Measurements from ENCODE around the gene DCDC1.
A peak's percentile ranks its signal among the peaks of the same experiment; 100 is the strongest.

Gene DCDC1, protein sequence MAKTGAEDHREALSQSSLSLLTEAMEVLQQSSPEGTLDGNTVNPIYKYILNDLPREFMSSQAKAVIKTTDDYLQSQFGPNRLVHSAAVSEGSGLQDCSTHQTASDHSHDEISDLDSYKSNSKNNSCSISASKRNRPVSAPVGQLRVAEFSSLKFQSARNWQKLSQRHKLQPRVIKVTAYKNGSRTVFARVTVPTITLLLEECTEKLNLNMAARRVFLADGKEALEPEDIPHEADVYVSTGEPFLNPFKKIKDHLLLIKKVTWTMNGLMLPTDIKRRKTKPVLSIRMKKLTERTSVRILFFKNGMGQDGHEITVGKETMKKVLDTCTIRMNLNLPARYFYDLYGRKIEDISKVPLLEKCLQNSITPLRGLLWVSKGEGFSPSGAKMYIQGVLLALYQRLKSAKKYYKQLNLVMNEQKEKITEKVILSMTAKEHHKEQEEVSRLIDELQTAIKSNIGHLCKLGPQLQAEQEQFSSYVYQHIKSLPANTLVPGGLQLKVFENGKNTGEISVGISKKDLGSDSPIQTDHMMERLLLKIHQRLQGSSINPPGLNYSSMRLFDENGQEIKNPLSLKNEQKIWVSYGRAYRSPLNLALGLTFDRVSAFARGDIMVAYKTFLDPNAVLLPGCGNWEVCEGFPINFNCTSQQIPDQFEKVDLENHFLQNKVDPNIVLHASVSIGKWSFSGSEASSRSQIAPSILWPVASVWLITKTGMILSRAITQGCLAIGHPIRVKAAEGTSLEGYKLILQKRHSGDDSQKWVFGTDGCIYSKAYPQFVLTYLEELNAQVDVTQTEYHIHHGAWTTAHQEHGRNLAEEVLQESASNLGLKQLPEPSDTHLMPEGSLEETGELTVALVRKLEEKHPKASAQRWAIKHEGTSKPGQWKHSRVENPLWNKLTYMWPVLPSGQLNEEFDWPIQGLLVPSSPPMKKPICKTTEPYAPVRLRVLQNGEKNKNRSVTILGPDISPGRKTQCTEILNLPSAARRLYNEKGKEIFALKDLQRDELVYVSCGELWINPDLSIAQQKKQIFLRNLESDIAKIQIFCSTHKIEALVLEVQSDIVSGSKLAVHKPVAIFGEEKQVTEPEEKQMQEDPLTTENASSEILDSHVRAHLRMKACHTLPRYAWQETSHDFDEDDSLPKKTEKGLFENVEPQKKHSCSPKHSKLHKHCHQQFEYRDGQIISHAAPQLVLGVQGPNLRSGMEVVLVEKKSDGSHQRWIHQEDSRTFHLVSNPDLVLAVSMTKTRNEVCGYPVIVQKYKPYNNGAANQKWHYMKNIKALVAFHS (N-terminal part only)

DNA sequence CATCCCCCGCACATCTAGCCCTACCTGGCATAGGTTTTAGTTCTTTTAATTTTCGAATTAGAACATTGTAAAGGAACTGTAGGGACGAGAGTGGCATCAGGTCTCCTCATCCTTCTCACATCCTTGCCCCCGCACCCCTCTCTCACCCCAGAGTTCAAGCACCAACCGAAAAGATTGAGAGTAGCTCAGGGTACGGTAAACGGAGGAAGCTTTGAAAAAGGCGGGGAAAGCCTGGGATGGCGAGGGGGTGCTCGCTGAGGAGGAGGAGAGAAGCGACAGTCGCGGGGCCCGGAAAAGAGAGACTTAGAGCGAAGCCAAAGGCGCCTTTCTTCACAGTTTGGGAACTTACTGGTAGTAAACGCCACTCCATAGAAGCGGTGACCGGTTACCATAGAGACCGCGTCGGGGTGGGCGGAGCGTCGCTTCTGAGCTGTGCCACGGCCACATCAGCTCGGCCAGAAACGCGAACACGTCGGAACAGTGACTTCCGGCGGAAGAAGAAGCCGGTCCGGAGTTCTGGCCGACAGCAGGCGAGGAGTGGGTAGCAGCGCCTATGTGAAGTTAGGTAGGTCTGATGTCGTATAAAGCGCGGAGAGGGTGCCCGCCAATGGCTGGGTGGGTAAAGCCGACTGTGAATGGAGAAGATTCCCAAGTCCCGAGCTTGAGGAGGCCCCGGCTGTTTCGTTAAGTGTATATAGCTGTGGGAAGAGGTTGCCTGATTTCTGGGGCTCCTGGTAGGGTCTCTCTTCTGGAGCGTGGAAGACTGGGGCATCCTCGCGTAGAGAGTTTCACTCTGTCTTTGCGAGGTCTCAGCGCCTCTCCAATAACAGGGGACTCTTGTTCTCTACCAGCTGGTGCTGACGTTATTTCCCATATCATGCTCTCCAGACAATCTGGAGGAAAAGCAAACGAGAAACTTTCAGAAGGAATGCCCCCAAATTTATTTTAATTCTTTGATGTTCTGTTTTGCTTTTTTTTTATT lies at the start of gene DCDC1, which contains the start of gene DNAJC24:
Gene DCDC1, minus strand, starts transcription at position 392 of the 982 bp plus-strand sequence. CDS start 41,459 bp downstream, outside the sequence.
Gene DNAJC24, plus strand, starts transcription at position 513 of the 982 bp plus-strand sequence. CDS start 889 bp downstream, outside the sequence.
- peak; percentile 98 for ATAC-seq

DNA sequence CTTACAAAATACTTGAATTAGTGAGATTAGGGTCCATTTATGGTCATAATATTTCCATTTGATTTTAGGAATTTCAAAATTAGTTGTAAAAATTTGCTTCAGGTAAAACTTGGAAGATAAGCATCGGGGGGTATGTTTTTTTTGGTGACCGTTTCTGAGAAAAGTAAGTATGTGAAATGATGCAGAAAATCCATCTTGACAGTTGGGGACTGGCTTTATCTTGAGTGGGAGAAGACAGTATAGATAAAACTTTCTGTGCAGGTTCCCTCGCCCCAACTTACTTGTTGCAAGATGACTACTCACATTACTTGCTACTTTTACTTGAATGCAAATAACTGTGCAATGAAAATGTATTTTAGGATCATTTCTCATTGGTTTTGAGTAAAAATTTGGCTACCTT lies 49.6 kb upstream of the DCDC1 start:
- no peak for ATAC-seq

DNA sequence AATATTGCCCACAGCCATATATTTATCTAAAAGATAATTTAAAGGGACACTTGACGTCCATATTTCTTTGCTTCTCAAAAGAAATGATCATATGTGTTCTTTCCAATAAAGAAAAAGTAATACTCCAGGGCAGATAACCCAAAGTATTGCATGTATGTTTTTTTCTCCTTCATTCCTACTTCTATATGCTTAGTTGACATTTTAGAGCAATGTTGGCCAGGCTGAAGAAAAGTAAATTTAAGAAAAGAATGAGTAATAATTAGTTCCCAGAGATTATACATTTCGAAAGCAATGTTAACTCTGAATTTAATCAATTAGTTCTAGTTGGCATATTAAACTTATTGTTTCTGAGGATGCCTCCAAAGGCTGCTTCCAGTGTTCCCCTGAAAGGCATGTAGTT lies 48.3 kb upstream of the DCDC1 start:
- ATAC-seq, result no peak

DNA sequence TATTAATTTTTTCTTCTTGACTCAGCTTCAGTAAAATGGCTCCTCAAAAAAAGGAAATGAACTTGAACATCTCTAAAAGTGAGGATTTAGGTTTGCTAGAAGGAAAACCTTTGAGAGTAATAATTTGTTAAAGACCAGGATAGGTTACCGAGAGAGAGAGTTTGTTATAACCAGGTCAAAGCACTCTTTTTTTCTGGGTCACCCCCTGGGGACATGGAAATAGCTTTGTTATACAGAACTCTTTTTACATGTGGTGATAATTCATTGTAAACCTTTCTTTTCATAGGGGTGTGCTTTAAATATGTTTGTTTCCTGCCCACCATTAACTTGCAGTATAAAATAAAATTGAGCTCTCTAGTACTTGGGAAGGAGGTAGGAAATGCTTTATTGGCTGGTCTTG lies 47.8 kb upstream of the DCDC1 start:
- ATAC-seq, result no peak

DNA sequence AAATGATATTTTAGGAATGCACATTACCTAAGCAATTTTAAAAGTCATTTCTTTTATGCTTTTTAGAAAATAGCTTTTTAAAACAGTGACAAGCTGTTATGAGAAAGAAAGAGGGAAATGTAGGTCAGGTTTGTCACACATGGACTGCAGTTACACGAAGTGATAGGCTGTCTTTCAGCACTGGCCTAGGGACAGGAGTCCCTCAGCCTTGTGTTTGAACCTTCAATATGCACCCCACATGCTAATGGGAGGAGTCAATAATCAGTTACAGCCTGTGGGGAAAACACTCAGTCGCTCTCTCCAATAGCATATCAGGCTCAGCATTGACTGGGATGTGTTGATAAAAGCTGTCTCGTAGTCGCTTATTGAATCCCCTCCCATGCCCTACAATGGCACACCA lies 45.9 kb upstream of the DCDC1 start:
- no peak for ATAC-seq

DNA sequence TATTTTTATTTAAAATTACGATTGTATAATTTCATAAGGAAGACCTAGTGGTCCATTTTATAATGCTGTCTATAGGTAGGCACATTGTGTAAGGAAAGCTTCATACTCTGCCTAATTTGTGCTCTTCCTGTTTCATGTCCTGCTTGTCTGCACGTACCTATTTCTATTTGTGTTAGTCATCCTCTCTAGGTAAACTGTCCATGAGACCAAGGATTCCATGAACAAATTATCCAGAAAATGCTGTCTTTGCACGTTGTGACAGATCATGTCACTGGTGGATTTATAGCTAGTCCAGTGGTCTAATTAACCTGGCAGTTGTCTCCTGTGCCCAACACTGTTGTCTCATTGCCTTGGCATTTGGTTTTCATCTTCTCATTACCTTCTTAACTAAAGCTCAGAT lies 44.8 kb upstream of the DCDC1 start:
- ATAC-seq, result no peak

DNA sequence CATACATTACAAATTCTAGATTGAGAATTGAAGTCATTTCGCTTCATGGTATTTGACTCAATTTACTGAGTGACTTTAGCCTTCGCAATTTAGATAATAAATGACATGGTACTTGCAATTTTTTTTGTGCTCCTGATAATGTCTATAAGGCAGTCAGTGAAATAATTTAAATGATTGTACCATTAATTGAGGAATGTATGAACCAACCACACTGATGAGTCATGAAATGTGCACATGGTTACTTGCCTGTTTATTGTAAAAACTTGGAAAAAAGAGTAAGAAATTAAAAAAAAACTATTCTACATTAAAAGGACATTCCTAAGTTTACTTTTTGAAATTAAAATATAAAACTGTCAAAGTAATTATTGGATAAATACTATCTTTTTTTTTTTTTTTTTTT lies 43.4 kb upstream of the DCDC1 start:
- ATAC-seq, result no peak

DNA sequence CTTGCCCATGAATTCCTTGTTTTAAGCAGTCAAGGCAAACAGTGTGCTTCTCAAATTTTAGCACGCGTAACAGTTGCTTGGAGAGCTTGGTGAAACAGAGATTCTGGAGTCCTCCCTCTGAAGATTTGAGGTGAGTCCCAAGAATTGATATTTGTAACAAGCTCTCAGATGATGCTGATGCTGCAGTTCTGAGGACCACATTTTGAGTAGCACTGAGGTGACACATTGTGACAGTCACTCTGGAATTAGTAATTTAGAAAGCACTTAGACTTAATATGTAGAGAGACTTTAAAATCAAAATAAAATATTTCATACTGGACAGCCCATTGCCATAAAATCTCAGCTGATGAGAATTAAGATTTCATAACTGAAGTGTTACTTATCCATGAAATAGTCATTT lies 38.7 kb upstream of the DCDC1 start:
- peak; percentile 44 to 69 for ATAC-seq

DNA sequence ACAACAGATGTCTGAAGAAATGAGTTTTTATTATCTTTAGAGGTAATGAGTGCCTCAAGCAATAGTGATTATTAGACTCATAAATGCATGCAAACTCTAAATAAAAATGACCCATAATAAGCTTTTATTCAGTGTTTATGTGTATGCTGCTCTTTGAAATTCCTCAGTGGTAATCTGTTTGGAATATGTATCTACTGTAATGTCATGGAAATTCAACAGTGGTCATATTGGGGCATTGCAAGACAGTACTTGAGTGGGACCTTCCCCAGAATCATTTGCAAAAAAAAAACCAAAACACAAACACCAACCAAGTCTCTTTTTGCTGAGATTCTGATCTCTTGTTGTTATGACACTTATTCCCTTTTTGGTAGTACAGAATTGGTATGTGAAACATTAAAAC lies 35.1 kb upstream of the DCDC1 start:
- ATAC-seq, result no peak

DNA sequence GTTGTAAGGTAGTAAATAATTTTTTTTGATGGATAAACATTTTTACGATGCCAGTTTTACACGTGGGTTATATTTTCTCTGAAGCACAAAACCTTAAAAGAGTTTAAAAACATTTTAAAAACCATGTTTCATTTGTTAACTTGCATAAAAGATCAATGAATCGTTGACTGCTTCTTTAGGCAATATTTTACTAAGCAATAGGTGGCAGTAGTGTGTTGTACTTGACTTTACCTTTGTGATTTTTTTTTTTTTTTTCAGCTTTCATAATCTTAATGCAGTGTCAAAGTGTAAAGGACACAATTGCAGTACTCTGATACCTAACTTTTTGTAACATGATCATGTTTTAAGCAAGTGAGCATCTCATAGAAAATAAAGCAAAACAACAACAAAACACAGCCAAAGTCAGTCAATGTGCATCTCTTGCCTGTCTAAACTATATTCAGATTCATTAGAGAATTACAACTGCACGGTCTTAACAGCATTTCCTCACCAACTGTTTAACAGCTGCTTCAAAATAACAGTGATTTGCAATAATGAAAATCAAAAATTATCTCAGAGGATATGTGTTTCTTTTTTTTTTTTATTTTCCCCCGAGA lies 27.8 kb upstream of the DCDC1 start:
- no peak for ATAC-seq

DNA sequence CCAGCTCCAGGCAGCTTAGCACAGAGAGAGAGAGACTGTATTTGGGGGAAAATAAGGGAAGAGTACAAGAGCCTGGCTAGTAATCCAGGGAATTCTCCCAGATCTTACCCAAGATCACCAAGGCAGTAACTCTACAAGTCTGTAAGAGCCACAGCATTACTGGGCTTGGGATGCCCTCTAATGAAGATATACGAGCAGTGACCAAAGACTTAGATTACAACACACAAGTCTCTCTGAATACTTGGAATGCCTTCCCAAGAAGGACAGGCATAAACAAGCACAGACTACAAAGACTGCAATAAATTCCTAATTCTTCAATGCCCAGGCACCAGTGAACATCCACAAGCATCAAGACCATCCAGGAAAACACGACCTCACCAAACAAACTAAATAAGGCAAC lies 17.8 kb upstream of the DCDC1 start:
- no peak for ATAC-seq

DNA sequence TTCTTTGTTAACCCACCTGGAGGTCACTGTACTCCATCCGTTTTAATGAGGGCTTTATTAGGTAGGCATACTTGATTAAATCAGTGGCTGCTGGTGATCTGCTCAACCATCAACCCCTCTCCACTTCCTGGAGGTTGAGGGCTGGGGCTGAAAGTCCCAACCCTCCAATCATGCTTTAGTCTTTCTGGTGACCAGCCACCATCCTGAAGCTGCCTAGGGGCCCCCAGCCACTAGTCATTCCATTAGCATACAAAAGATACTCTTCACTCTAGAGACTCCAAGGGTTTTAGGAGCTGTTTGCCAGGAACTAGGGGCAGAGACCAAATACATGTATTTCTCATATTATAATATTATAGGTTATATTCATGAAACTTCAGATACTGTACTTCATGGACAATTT lies 13.6 kb upstream of the DCDC1 start:
- ATAC-seq, result no peak

DNA sequence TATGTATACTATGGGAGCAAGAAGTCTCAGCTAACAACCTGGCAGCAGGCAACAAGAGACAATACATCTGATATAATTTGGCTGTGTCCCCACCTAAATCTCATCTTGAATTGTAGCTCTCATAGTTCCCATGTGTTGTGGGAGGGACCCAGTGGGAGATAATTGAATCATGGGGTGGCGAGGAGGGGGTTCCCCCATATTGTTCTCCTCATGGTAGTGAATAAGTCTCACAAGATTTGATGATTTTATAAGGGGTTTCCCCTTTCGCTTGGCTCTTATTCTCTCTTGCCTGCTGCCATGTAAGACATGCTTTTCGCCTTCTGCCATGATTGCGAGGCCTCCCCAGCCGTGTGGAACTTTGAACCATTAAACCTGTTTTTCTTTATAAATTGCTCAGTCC lies 6.3 kb upstream of the DCDC1 start:
- peak in 1 of 2 donors; percentile 33 for ATAC-seq

DNA sequence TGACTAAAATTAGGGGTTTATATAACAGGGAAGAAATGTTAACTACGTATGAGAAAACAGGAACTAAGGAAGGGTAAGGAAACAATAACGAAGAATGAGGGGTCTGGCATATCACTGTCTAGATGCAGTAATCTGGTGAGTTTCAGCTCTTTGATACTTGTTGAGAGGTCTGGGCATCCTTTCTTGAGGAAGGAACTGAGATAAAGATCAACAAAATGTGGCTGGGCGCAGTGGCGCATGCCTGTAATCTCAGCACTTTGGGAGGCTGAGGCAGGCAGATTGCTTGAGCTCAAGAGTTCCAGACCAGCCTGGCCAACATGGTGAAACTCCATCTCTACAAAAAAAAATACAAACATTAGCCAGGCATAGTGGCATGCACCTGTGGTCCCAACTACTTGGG lies 2.7 kb downstream of the DCDC1 start:
- no peak for ATAC-seq

DNA sequence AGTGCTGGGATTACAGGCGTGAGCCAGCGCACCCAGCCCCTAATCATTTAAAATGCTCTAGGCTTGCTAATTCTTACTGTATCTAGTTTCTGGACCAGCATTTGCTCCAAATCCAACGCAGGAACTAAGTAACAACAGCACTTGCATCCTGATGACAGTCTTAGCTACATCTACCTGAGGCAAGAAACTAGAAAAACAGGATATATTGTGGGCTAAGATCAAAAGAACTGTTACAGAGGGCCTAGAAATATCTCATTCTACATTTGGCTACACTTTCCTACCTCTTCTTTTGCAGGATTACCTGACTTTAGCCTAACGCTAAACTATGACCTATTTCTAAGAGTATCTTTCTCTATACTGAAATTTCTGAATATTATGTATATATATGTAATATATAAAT lies 7.8 kb downstream of the DCDC1 start:
- no peak for ATAC-seq

DNA sequence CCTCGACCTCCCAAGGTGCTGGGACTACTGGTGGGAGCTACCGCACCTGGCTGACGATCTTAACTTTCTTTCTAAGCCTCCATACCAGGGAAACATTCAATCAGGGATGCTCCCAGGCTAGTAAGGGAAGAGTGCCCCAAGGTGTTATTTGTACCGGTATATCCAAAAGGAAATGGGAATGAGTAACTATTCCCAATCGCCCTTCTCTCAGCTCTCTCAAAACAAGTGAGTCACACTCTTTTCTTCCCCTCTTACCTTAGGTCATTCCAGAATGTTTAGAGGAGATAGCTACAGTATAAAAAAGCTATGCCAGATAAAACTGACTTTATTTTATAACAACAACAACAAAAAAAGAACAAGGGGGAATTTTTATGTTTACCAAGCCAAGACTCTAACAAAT lies 13.7 kb downstream of the DCDC1 start:
- no peak for ATAC-seq

DNA sequence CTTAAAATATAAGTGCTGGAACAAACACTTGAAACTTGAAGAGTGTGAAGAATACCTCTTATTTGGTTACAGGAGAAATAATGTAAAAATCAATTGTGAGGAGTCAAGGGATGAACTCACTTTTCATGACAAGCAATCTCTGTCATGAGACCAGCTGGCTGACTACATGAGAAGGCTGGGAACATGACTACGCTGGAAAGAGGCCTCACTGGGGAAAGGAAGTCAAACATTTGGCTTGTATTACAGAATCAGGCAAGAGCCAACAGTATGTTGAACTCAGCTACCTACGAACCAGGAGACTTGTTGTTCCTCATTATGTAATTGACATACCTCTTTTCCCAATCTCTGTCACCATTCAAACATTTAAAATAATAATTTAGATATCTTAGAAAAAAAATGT lies 14.4 kb downstream of the DCDC1 start:
- no peak for ATAC-seq

DNA sequence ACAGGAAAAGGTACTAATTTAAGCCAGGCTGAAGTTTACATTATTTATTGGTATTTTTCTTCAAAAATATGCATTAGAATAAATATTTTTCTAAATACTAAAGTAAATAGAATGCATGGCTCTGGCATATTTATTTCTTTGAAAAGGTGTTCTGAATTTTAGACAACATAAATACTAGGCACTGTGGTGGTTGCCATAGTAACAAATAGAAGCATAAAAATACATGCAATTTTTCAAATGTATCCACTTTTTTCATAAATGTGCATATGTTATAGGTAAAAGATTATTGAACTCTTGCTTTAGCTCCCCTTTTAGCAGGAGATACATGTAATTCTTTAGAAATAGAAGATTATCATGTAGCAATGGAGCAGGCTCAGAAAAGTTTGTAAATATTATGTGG lies 18.4 kb downstream of the DCDC1 start:
- ATAC-seq, result no peak

DNA sequence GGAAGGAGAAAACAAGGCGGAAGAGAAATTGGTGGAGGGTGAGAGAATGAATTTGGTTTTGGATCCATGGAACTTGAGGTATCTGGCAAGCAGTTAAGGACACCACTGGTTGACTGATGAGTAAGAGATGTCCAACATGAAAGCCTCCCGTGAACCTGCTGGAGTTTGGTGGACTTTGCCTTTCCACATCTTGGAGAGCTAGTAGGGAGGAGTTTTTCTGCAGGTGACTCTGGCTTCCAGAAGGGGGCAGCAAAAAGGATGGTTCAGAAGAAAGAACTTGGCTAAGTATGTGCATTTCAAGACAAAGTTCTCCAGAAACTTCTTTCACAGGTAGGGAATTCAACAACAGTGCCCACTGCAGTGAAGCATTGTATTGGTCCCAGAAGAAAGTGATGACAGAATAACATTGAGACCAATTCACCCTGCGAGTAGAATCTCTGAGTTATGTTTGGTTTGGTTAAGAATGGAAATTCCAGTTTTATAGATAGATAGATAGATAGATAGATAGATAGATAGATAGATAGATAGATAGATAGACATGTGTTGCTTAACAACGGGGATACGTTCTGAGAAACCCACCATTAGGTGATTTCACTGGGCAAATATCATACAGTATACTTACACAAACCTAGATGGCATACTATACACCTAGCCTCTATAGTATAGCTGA lies 28.5 kb downstream of the DCDC1 start:
- ATAC-seq, result no peak

DNA sequence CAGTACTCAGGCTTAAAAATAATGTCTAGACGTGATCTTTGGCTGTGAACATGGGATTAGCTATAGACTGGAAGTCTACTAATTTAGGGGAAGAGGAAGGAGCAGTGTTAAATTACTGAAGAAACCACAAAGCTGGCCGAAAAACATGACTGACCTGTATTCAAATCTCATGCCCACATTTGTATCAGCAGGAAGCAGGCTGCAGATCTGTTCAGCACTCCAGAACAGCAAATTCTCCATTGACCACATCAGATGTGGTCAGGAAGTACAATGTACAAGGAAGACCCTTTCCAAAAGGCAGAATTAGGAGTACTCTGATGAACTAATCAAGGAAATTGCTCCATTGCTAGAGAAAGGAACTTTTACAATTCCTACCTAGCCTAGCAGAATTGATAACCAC lies 31.7 kb downstream of the DCDC1 start:
- no peak for ATAC-seq

DNA sequence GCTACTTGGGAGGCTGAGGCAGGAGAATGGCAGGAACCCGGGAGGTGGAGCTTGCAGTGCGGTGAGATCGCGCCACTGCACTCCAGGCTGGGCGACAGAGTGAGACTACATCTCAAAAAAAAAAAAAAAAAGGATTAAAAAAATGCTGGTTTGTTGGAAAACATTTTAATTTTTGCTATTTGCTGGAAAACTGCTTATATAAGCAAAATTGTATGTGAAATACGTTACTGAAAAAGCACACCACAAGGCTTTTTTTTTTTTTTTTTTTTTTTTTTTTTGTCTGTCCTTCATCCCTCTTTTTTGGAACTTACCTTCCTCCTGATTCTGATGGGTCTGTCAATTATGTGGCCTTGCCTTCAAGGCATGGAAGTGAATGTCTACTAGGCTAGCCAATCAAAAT lies 40.8 kb downstream of the DCDC1 start:
- ATAC-seq, result no peak
